HepG2 (cell line): ENCODE results near the gene CRIM1. TPM values are rescaled to one million over a fixed set of nuclear protein-coding genes. Genes with fewer than 3 reads are reported as not detected.

Source experiments
- ATAC-seq: fragments of 200-7000 bp; cut with Tn5 transposase; 3 replicates; pipeline ENCODE4 v1.9.1; 2020; ENCODE audit warnings: mild to moderate bottlenecking, moderate library complexity
- BruUV-seq: library from RNA; stranded (reverse); fragments of 400-500 nt; replicated peaks from 2 replicates; lab custom pipeline; 2021; lab: Mats Ljungman, UMichigan
- CTCF ChIA-PET: fragments of 300-600 bp; formaldehyde crosslinking; extraction: SDS; loops from one replicate; lab custom pipeline; 2021; ENCODE audit warnings: low total read pairs, inconsistent platforms, low intra/inter-chr PET ratio; lab: Yijun Ruan, JAX
- POLR2A ChIA-PET: fragments of 350-600 bp; sonication (Branson Sonifier 250); formaldehyde crosslinking; loops from one replicate; lab custom pipeline; 2020; ENCODE audit warnings: antibody characterized with exemption, inconsistent platforms; lab: Yijun Ruan, JAX
- DNase-seq: peaks from one replicate; pipeline ENCODE4 v3.0.0-alpha.2; 2015; ENCODE audit warnings: low spot score
- FAIRE-seq: peaks from 3 replicates; lab custom pipeline; 2011; peaks lifted over from hg19 to GRCh38; lab: Jason Lieb, UNC
- H2AFZ ChIP-seq: one replicate; pipeline ENCODE4 v1.6.1; 2011; ENCODE audit warnings: low read length, inconsistent platforms
- H3K27ac ChIP-seq: fragments of 300-600 bp; 3 replicates; pipeline ENCODE4 v1.8.0; 2011; ENCODE audit warnings: mixed run types, mild to moderate bottlenecking, mixed read lengths, low read length, inconsistent platforms; ENCODE audit not compliant: insufficient read depth; ENCODE audit errors: extremely low read length
- H3K27me3 ChIP-seq, 2 experiments: fragments of 200-600 bp in 1 of 2; 2 replicates in 1 of 2; 3 replicates in 1 of 2; pipeline versions ENCODE4 v1.6.0 to v1.8.0; 2011; ENCODE audit warnings: low read length in 2 of 2, mild to moderate bottlenecking in 2 of 2, moderate library complexity in 2 of 2, inconsistent platforms in 1 of 2; ENCODE audit not compliant: insufficient read depth in 2 of 2, control insufficient read depth in 1 of 2
- H3K36me3 ChIP-seq, 2 experiments: fragments of 200-600 bp in 1 of 2; replicated peaks in 1 of 2; 2 replicates in 1 of 2; 3 replicates in 1 of 2; pipeline versions ENCODE4 v1.5.1 to v1.8.0; 2011; ENCODE audit warnings: low read length in 2 of 2, inconsistent platforms in 1 of 2; ENCODE audit not compliant: insufficient read depth in 2 of 2, control insufficient read depth in 1 of 2
- H3K4me1 ChIP-seq: 2 replicates; pipeline ENCODE4 v1.5.1; 2012; ENCODE audit warnings: low read length, inconsistent platforms; ENCODE audit not compliant: insufficient read depth
- H3K4me2 ChIP-seq: 2 replicates; pipeline ENCODE4 v1.6.0; 2011; ENCODE audit warnings: low read depth, low read length, inconsistent platforms
- H3K4me3 ChIP-seq, 3 experiments: fragments of 200-600 bp in 1 of 3; sonication (generic), shearing (Covaris generic) in 1 of 3; replicated peaks in 1 of 3; 2 replicates each; pipeline ENCODE4 v1.5.1; 2011 to 2016; ENCODE audit warnings: low read length in 3 of 3, inconsistent platforms in 2 of 3, low read depth in 2 of 3, mild to moderate bottlenecking in 2 of 3, control low read depth in 1 of 3, mixed read lengths in 1 of 3; ENCODE audit not compliant: insufficient read depth in 1 of 3
- H3K79me2 ChIP-seq: one replicate; pipeline ENCODE4 v1.6.1; 2011; ENCODE audit warnings: low read length, inconsistent platforms; ENCODE audit not compliant: insufficient read depth
- H3K9ac ChIP-seq: 2 replicates; pipeline ENCODE4 v1.6.0; 2011; ENCODE audit warnings: mild to moderate bottlenecking, low read depth, low read length, inconsistent platforms; ENCODE audit not compliant: insufficient read depth
- H3K9me3 ChIP-seq: 2 replicates; pipeline ENCODE4 v1.5.1; 2012; ENCODE audit warnings: mild to moderate bottlenecking, low read length
- H4K20me1 ChIP-seq: 2 replicates; pipeline ENCODE4 v1.6.0; 2011; ENCODE audit warnings: inconsistent platforms, mild to moderate bottlenecking, low read length, moderate library complexity; ENCODE audit not compliant: insufficient read depth
- CREM ChIP-seq, 2 experiments: sonication (generic) in 1 of 2; formaldehyde crosslinking in 1 of 2; IDR thresholded peaks; 2 replicates each; pipeline versions ENCODE4 v1.4.0 to v1.6.1; 2016 to 2020; ENCODE audit warnings: antibody characterized with exemption in 1 of 2, mild to moderate bottlenecking in 1 of 2, missing genetic modification reagents in 1 of 2
- HES4 ChIP-seq: sonication (generic); formaldehyde crosslinking; IDR thresholded peaks from 2 replicates; pipeline ENCODE4 v1.9.0; 2021; ENCODE audit warnings: mild to moderate bottlenecking, missing genetic modification reagents, borderline replicate concordance
- NCOA5 ChIP-seq: sonication (generic); formaldehyde crosslinking; IDR thresholded peaks from 2 replicates; pipeline ENCODE4 v1.4.0; 2020; ENCODE audit warnings: missing genetic modification reagents
- NPAS2 ChIP-seq: sonication (generic); formaldehyde crosslinking; IDR thresholded peaks from 2 replicates; pipeline ENCODE4 v1.8.0; 2022; ENCODE audit warnings: mild to moderate bottlenecking, missing genetic modification reagents, borderline replicate concordance
- PPARG ChIP-seq: conservative IDR thresholded peaks from 2 replicates; pipeline ENCODE4 v1.6.1; 2016; ENCODE audit warnings: missing biosample characterization, missing genetic modification reagents
- TAF1 ChIP-seq: sonication (generic); formaldehyde crosslinking; IDR thresholded peaks from 2 replicates; pipeline ENCODE4 v1.4.0; 2020; ENCODE audit warnings: missing genetic modification reagents
- ZNF292 ChIP-seq: sonication (generic); formaldehyde crosslinking; IDR thresholded peaks from 2 replicates; pipeline ENCODE4 v1.8.1; 2022; ENCODE audit warnings: mild to moderate bottlenecking, low read depth, missing genetic modification reagents, borderline replicate concordance
- ZNF724P ChIP-seq: sonication (generic); formaldehyde crosslinking; IDR thresholded peaks from 2 replicates; pipeline ENCODE4 v1.8.0; 2022; ENCODE audit warnings: missing genetic modification reagents, borderline replicate concordance
- ZNF850 ChIP-seq: sonication (generic); formaldehyde crosslinking; conservative IDR thresholded peaks from 2 replicates; pipeline ENCODE4 v1.9.0; 2021; ENCODE audit warnings: mild to moderate bottlenecking, missing genetic modification reagents
- WGBS: methylation state at CpG from one replicate; pipeline ENCODE4 v1.1.6; 2017; ENCODE audit warnings: low lambda C conversion rate; 5-methylcytosine and 5-hydroxymethylcytosine counted together
- in situ Hi-C: cut with HindIII; loops from 2 replicates; pipeline ENCODE4 v1.10.0; 2017; ENCODE audit warnings: low pct_unique_long_range_greater_than_20kb; ENCODE audit not compliant: extremely low pct_ligation_motif_present
- intact Hi-C: fragments of 100-400 bp; cut with micrococcal nuclease; formaldehyde crosslinking; loops from one replicate; pipeline ENCODE4 v1.10.0; 2022; ENCODE audit not compliant: unreplicated experiment
- polyA plus RNA-seq, 8 experiments: library from polyadenylated mRNA; depleted of rRNA in 3 of 8; stranded (reverse) in 7 of 8; unstranded in 1 of 8; fragments of >200 nt; fragmentation: Illumina TruSeq in 4 of 8; extraction: Trizol in 4 of 8; gene quantifications; 2 replicates each; pipeline versions ENCODE4 v1.2.1 to v1.2.3, GENCODE V29; 2011 to 2016; ENCODE audit warnings: low read depth in 4 of 8, missing spikeins in 1 of 8, mixed read lengths in 1 of 8; ENCODE audit not compliant: insufficient read depth in 1 of 8
- total RNA-seq, 5 experiments: library from RNA; depleted of rRNA; stranded (reverse); fragments of >200 nt; fragmentation: Illumina TruSeq; extraction: Trizol; gene quantifications; 2 replicates each; pipeline ENCODE4 v1.2.3, GENCODE V29; 2016; ENCODE audit warnings: low read depth in 1 of 5
- TF ChIP-seq, protein P1 (sequence below): sonication (generic); formaldehyde crosslinking; IDR thresholded peaks from 2 replicates; pipeline ENCODE4 v1.5.0; 2020; ENCODE audit warnings: mild to moderate bottlenecking, missing genetic modification reagents, moderate library complexity
- TF ChIP-seq, protein P2 (sequence below): sonication (generic); formaldehyde crosslinking; IDR thresholded peaks from 2 replicates; pipeline ENCODE4 v1.5.0; 2020; ENCODE audit warnings: missing genetic modification reagents
- TF ChIP-seq, protein P3 (sequence below): sonication (generic); formaldehyde crosslinking; IDR thresholded peaks from 2 replicates; pipeline ENCODE4 v1.8.0; 2022; ENCODE audit warnings: mild to moderate bottlenecking, missing genetic modification reagents; ENCODE audit not compliant: insufficient replicate concordance

Gene CRIM1
- total and polyA plus RNA-seq, 2 of the 13 experiments (the other 11 are each of a cell fraction or from before 2014, with no cell fraction given), result 39.1 to 69.9 TPM

DNA sequence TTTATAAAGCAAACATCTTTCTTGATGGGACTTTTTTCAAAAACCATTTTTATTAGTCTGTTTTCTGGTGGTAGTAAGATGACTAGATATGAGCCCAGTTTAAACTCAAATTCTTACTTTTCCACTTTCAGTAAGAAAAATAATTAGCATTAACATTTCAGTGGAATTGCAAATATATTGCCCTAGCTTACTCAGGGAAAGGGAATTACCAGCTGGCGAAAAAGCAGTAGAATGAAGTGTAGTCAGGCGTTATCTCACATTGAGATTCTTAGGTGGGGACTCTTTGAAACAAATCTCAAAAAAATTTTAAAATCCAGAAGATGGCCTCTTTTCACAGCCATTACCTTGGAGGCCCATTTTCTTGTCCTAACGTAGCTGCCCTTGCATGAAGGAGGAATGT is 65.8 kb downstream of the CRIM1 start:
- Histone ChIP-seq H3K4me1 (peaks cover 9% of the 10 kb centered on the region), H3K4me3 (no peak overlapping the region), H3K9me3 (no peaks in the 10 kb centered on the region), H2AFZ (no peak overlapping the region), H3K79me2 (peaks cover 66% of the 10 kb centered on the region), H3K27me3 (no peaks in the 10 kb centered on the region), H3K9ac (no peak overlapping the region), H3K36me3 (peaks cover 6 to 31% of the 10 kb centered on the region in 2 experiments), H3K4me2 (no peak overlapping the region), H3K27ac (no peak overlapping the region), H4K20me1 (peaks cover 26% of the 10 kb centered on the region)
- no TSS peak for BruUV-seq
- POLR2A ChIA-PET, result interaction anchor here (1.1 kb wide), 1 partner anchor 12 kb away, joined by 4 read pairs; no protein-coding TSS in a partner anchor
- ATAC-seq, result no peak
- DNase-seq, result no peak
- no peak for FAIRE-seq
- CTCF ChIA-PET, result no interaction called here
- 96% methylated on average over 3 of the region's 3 CpGs for WGBS
- in situ Hi-C loops (no loop called here), intact Hi-C loops (no loop called here)
- TF ChIP-seq, protein P1, sequence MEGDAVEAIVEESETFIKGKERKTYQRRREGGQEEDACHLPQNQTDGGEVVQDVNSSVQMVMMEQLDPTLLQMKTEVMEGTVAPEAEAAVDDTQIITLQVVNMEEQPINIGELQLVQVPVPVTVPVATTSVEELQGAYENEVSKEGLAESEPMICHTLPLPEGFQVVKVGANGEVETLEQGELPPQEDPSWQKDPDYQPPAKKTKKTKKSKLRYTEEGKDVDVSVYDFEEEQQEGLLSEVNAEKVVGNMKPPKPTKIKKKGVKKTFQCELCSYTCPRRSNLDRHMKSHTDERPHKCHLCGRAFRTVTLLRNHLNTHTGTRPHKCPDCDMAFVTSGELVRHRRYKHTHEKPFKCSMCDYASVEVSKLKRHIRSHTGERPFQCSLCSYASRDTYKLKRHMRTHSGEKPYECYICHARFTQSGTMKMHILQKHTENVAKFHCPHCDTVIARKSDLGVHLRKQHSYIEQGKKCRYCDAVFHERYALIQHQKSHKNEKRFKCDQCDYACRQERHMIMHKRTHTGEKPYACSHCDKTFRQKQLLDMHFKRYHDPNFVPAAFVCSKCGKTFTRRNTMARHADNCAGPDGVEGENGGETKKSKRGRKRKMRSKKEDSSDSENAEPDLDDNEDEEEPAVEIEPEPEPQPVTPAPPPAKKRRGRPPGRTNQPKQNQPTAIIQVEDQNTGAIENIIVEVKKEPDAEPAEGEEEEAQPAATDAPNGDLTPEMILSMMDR (CRISPR knock-in tag), result no peak
- no peak for TF ChIP-seq NPAS2 (CRISPR knock-in tag)
- TF ChIP-seq ZNF292 (CRISPR knock-in tag), result no peak
- no peak for TF ChIP-seq PPARG (CRISPR knock-in tag)
- TF ChIP-seq ZNF850 (CRISPR knock-in tag), result no peak
- no peak for TF ChIP-seq NCOA5
- no peak for TF ChIP-seq TAF1 (CRISPR knock-in tag)
- TF ChIP-seq HES4, result no peak
- TF ChIP-seq, protein P2, sequence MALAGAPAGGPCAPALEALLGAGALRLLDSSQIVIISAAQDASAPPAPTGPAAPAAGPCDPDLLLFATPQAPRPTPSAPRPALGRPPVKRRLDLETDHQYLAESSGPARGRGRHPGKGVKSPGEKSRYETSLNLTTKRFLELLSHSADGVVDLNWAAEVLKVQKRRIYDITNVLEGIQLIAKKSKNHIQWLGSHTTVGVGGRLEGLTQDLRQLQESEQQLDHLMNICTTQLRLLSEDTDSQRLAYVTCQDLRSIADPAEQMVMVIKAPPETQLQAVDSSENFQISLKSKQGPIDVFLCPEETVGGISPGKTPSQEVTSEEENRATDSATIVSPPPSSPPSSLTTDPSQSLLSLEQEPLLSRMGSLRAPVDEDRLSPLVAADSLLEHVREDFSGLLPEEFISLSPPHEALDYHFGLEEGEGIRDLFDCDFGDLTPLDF (CRISPR knock-in tag), result no peak
- TF ChIP-seq ZNF724P, result no peak
- TF ChIP-seq, protein P3, sequence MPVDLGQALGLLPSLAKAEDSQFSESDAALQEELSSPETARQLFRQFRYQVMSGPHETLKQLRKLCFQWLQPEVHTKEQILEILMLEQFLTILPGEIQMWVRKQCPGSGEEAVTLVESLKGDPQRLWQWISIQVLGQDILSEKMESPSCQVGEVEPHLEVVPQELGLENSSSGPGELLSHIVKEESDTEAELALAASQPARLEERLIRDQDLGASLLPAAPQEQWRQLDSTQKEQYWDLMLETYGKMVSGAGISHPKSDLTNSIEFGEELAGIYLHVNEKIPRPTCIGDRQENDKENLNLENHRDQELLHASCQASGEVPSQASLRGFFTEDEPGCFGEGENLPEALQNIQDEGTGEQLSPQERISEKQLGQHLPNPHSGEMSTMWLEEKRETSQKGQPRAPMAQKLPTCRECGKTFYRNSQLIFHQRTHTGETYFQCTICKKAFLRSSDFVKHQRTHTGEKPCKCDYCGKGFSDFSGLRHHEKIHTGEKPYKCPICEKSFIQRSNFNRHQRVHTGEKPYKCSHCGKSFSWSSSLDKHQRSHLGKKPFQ (CRISPR knock-in tag), result no peak
- no peak for TF ChIP-seq CREM (IDR thresholded peaks at IDR 0.05)
- no peak for TF ChIP-seq CREM (CRISPR knock-in tag; IDR thresholded peaks at IDR 0.05)
